IMR-90 (cell line): ENCODE results near the gene VPS4B. TPM values are rescaled to one million over a fixed set of nuclear protein-coding genes. Genes with fewer than 3 reads are reported as not detected.

Source experiments
- ATAC-seq: fragments of 200-7000 bp; cut with Tn5 transposase; 2 replicates; pipeline ENCODE4 v1.9.1; 2020; ENCODE audit warnings: low read depth, mild to moderate bottlenecking, moderate library complexity
- Bru-seq: library from RNA; stranded (reverse); fragments of 400-500 nt; gene quantifications from one replicate; lab custom pipeline; 2021; lab: Mats Ljungman, UMichigan
- BruChase-seq, 2 experiments: library from RNA; stranded (reverse); fragments of 400-500 nt; gene quantifications; one replicate each; lab custom pipeline; 2021; lab: Mats Ljungman, UMichigan
- BruUV-seq: library from RNA; stranded (reverse); fragments of 400-500 nt; replicated peaks from 2 replicates; lab custom pipeline; 2021; lab: Mats Ljungman, UMichigan
- CTCF ChIA-PET: fragments of 300-600 bp; formaldehyde crosslinking; extraction: SDS; loops from one replicate; lab custom pipeline; 2021; ENCODE audit warnings: antibody characterized with exemption; lab: Yijun Ruan, JAX
- POLR2A ChIA-PET: fragments of 300-600 bp; sonication (Branson Sonifier 250); formaldehyde crosslinking; loops from one replicate; lab custom pipeline; 2022; ENCODE audit warnings: antibody characterized with exemption; ENCODE audit not compliant: unreplicated experiment; lab: Charles Lee
- DNase-seq: peaks from one replicate; pipeline ENCODE4 v3.0.0; 2013
- H2AFZ ChIP-seq: replicated peaks from 2 replicates; pipeline ENCODE3; 2013; ENCODE audit warnings: low read length, mild to moderate bottlenecking; ENCODE audit not compliant: poor library complexity
- H2AK5ac ChIP-seq: 2 replicates; pipeline ENCODE4 v1.6.1; 2013; ENCODE audit warnings: low read depth, low read length, inconsistent platforms
- H2AK9ac ChIP-seq: replicated peaks from 2 replicates; pipeline ENCODE3; 2013; ENCODE audit warnings: mild to moderate bottlenecking, low read depth, low read length, moderate library complexity; ENCODE audit not compliant: poor library complexity
- H2BK120ac ChIP-seq: 2 replicates; pipeline ENCODE4 v1.6.1; 2013; ENCODE audit warnings: low read depth, low read length, inconsistent platforms
- H2BK15ac ChIP-seq: 3 replicates; pipeline ENCODE4 v1.6.1; 2013; ENCODE audit warnings: low read depth, low read length, inconsistent platforms
- H2BK20ac ChIP-seq: 2 replicates; pipeline ENCODE4 v1.6.1; 2013; ENCODE audit warnings: low read depth, mild to moderate bottlenecking, inconsistent platforms, low read length, moderate library complexity
- H2BK5ac ChIP-seq: 2 replicates; pipeline ENCODE4 v1.6.1; 2013; ENCODE audit warnings: mild to moderate bottlenecking, low read depth, low read length, inconsistent platforms; ENCODE audit not compliant: poor library complexity, severe bottlenecking
- H3K14ac ChIP-seq: replicated peaks from 2 replicates; pipeline ENCODE4 v1.6.1; 2013; ENCODE audit warnings: low read depth, low read length, inconsistent platforms
- H3K18ac ChIP-seq: 2 replicates; pipeline ENCODE4 v1.6.1; 2013; ENCODE audit warnings: low read depth, low read length, control low read depth
- H3K23ac ChIP-seq: 2 replicates; pipeline ENCODE4 v1.6.1; 2013; ENCODE audit warnings: low read depth, low read length, inconsistent platforms
- H3K27ac ChIP-seq: 2 replicates; pipeline ENCODE4 v1.5.1; 2013; ENCODE audit warnings: mild to moderate bottlenecking, control low read depth, low read length; ENCODE audit not compliant: insufficient read depth
- H3K27me3 ChIP-seq: 2 replicates; pipeline ENCODE4 v1.6.1; 2013; ENCODE audit warnings: low read length; ENCODE audit not compliant: control insufficient read depth, insufficient read depth
- H3K36me3 ChIP-seq: 2 replicates; pipeline ENCODE4 v1.6.1; 2013; ENCODE audit warnings: low read length, mixed read lengths; ENCODE audit not compliant: control insufficient read depth, insufficient read depth
- H3K4ac ChIP-seq: 2 replicates; pipeline ENCODE4 v1.6.1; 2013; ENCODE audit warnings: low read depth, low read length, inconsistent platforms
- H3K4me1 ChIP-seq: 2 replicates; pipeline ENCODE4 v1.6.1; 2013; ENCODE audit warnings: low read length, mixed read lengths; ENCODE audit not compliant: control insufficient read depth, insufficient read depth
- H3K4me2 ChIP-seq: 2 replicates; pipeline ENCODE4 v1.6.1; 2013; ENCODE audit warnings: low read depth, mild to moderate bottlenecking, control low read depth, low read length, moderate library complexity
- H3K4me3 ChIP-seq: 2 replicates; pipeline ENCODE4 v1.5.1; 2013; ENCODE audit warnings: low read depth, mild to moderate bottlenecking, control low read depth, low read length, moderate library complexity; ENCODE audit not compliant: insufficient read depth
- H3K56ac ChIP-seq: 2 replicates; pipeline ENCODE4 v1.6.1; 2013; ENCODE audit warnings: low read length, inconsistent platforms; ENCODE audit not compliant: insufficient read depth; ENCODE audit errors: extremely low read depth
- H3K79me1 ChIP-seq, 2 experiments: 2 replicates each; pipeline ENCODE4 v1.6.1; 2013; ENCODE audit warnings: low read length in 2 of 2, inconsistent platforms in 1 of 2, low read depth in 1 of 2
- H3K9ac ChIP-seq: 2 replicates; pipeline ENCODE4 v1.6.1; 2013; ENCODE audit warnings: low read depth, low read length, control low read depth
- H3K9me1 ChIP-seq: 2 replicates; pipeline ENCODE4 v1.6.1; 2013; ENCODE audit warnings: low read length, inconsistent platforms; ENCODE audit not compliant: insufficient read depth
- H3K9me3 ChIP-seq: 2 replicates; pipeline ENCODE4 v1.6.1; 2013; ENCODE audit warnings: low read length; ENCODE audit not compliant: control insufficient read depth, insufficient read depth
- H4K20me1 ChIP-seq: 2 replicates; pipeline ENCODE4 v1.6.1; 2013; ENCODE audit warnings: low read length, inconsistent platforms; ENCODE audit not compliant: insufficient read depth
- H4K5ac ChIP-seq: 2 replicates; pipeline ENCODE4 v1.6.1; 2013; ENCODE audit warnings: mild to moderate bottlenecking, low read depth, low read length, control low read depth
- H4K8ac ChIP-seq, 2 experiments: 2 replicates each; pipeline ENCODE4 v1.6.1; 2013; ENCODE audit warnings: low read depth in 2 of 2, low read length in 2 of 2, control low read depth in 1 of 2, inconsistent platforms in 1 of 2
- H4K91ac ChIP-seq: 2 replicates; pipeline ENCODE4 v1.6.1; 2013; ENCODE audit warnings: low read depth, low read length, inconsistent platforms; ENCODE audit not compliant: insufficient read depth
- BHLHE40 ChIP-seq: fragments of 150-350 bp; IDR thresholded peaks from 2 replicates; pipeline ENCODE4 v1.6.1; 2016; ENCODE audit warnings: mild to moderate bottlenecking, low read depth, low read length
- CEBPB ChIP-seq: IDR thresholded peaks from 2 replicates; pipeline ENCODE4 v1.6.1; 2012; ENCODE audit warnings: low read depth, low read length, improper control_type of control experiment
- CHD1 ChIP-seq: IDR thresholded peaks from 2 replicates; pipeline ENCODE4 v1.6.1; 2012; ENCODE audit warnings: low read depth, low read length, improper control_type of control experiment
- FOS ChIP-seq: fragments of 150-350 bp; IDR thresholded peaks from 2 replicates; pipeline ENCODE4 v1.6.1; 2016; ENCODE audit warnings: low read depth, low read length
- MAFK ChIP-seq: IDR thresholded peaks from 2 replicates; pipeline ENCODE4 v1.6.1; 2012; ENCODE audit warnings: low read depth, low read length, improper control_type of control experiment
- MAZ ChIP-seq: IDR thresholded peaks from 2 replicates; pipeline ENCODE4 v1.6.1; 2012; ENCODE audit warnings: low read depth, mild to moderate bottlenecking, low read length, improper control_type of control experiment, moderate library complexity, borderline replicate concordance
- MXI1 ChIP-seq: IDR thresholded peaks from 2 replicates; pipeline ENCODE4 v1.6.1; 2012; ENCODE audit warnings: low read depth, mild to moderate bottlenecking, low read length, moderate library complexity, borderline replicate concordance
- NFE2L2 ChIP-seq: fragments of 150-350 bp; IDR thresholded peaks from 2 replicates; pipeline ENCODE4 v1.6.1; 2016; ENCODE audit warnings: low read depth, mild to moderate bottlenecking, low read length
- POLR2A ChIP-seq: IDR thresholded peaks from 2 replicates; pipeline ENCODE4 v1.6.1; 2012; ENCODE audit warnings: mild to moderate bottlenecking, low read depth, low read length
- RFX5 ChIP-seq: IDR thresholded peaks from 2 replicates; pipeline ENCODE4 v1.8.0; 2012; ENCODE audit warnings: low read depth, mild to moderate bottlenecking, low read length, moderate library complexity
- SMC3 ChIP-seq: fragments of 150-350 bp; IDR thresholded peaks from 2 replicates; pipeline ENCODE4 v1.6.1; 2016; ENCODE audit warnings: low read depth, mild to moderate bottlenecking, antibody characterized with exemption, low read length, moderate library complexity
- USF2 ChIP-seq: fragments of 150-350 bp; IDR thresholded peaks from 2 replicates; pipeline ENCODE4 v1.6.1; 2017; ENCODE audit warnings: mild to moderate bottlenecking, antibody characterized with exemption, low read length, low read depth
- WGBS, 2 experiments: methylation state at CpG; one replicate each; pipeline versions ENCODE4 v1.1.5 to v1.1.7; 2013; ENCODE audit warnings: missing lambda C conversion rate in 2 of 2; ENCODE audit not compliant: insufficient read length in 1 of 2; ENCODE audit errors: extremely low coverage in 2 of 2; 5-methylcytosine and 5-hydroxymethylcytosine counted together
- dilution Hi-C: fragments of 300-500 bp; cut with HindIII; formaldehyde crosslinking; loops from one replicate; pipeline ENCODE4 v1.14.3; 2018; ENCODE audit warnings: low sequenced_read_pairs; ENCODE audit not compliant: unreplicated experiment
- in situ Hi-C: fragments of 300-500 bp; cut with MboI; formaldehyde crosslinking; loops from 3 replicates; pipeline ENCODE4 v1.14.3; 2019; ENCODE audit warnings: low sequenced_read_pairs, inconsistent platforms, mixed read lengths
- intact Hi-C: fragments of 100-400 bp; cut with micrococcal nuclease; formaldehyde crosslinking; loops from 2 replicates; pipeline ENCODE4 v1.10.0; 2022
- long read RNA-seq: library from polyadenylated mRNA; unstranded; transcript quantifications from one replicate; pipeline ENCODE4 v2.0.0, GENCODE V29; 2021; ENCODE audit not compliant: unreplicated experiment
- polyA plus RNA-seq, 3 experiments: library from polyadenylated mRNA; depleted of rRNA; stranded (reverse); fragments of >200 nt; gene quantifications; 2 replicates each; pipeline ENCODE4 v1.2.3, GENCODE V29; 2012; ENCODE audit warnings: low replicate concordance in 1 of 3
- total RNA-seq: library from RNA; depleted of rRNA; stranded (reverse); fragments of >200 nt; gene quantifications from 2 replicates; pipeline ENCODE4 v1.2.3, GENCODE V29; 2012; rRNA removed
- TF ChIP-seq, protein P1 (sequence below): conservative IDR thresholded peaks from 2 replicates; pipeline ENCODE4 v1.5.1; 2012; ENCODE audit warnings: mild to moderate bottlenecking, low read depth, low read length, improper control_type of control experiment

VPS4B gene
- total RNA-seq (31.5 and 41.1 TPM in 2 replicates), polyA plus RNA-seq (2012; rRNA removed) (14.3 and 16.2 TPM in 2 replicates), Bru-seq, nascent RNA (percentile 89 among the genes with signal in this experiment), BruChase-seq, experiment 1, labeled RNA remaining after a 6-hour chase (percentile 82 among the genes with signal in this experiment), BruChase-seq, experiment 2, labeled RNA remaining after a 2-hour chase (percentile 88 among the genes with signal in this experiment)
- polyA plus RNA-seq (2012; cell fraction: cytosol; rRNA removed), result 3.5 and 5.8 TPM in 2 replicates
- polyA plus RNA-seq (2012; cell fraction: nucleus; rRNA removed; ENCODE audit: low replicate concordance), result 3.2 and 8.5 TPM in 2 replicates
- long read RNA-seq, transcript VPS4B-201 (11 exons, 3,324 nt), result major isoform, 92 of 100 reads
- long read RNA-seq, partial matches to known transcripts, result 4 of 100 reads
- long read RNA-seq, other reads (novel, unspliced or antisense), result 4 of 100 reads

DNA sequence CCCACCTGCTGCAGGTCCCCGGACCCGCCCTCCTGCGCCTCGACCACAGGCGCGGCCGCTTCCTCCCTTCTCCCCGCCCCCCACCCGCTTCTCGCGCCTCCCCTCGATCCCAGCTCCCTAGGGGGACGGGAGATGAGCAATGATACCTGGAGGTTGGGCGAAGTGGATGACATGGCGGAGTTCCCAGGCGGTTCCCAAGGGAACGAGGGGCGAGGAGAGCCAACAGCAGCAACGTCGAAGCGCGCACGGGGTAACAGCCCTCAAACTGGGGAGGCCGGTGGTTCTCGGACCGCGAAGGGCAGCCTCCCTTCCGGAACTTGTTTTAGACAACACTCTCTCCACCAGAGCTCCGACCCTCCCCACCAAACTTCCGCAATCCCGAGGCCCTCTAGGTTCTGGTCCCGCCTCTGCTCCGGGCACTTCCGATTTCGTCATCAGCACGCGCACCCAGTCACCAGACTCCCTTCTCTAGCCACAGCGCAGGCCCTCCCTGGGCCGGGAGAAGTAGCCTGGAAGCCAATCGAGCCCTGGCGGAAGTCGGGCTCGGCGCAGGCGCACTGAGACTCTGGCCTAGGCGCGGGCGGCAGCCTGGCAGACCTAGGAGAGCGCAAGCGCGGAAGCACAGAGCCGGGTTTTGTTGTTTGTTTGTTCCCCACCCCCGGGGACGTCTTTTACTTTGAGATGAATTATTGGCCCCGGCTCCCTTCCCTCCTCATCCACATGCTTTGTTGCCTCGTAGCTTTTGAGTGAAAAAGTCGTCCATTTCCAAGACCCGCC, at the start of gene VPS4B:
VPS4B (minus strand) TSS at position 390 of the 777 bp plus-strand sequence; CDS start at position 173, 217 bp downstream.
- H4K8ac ChIP-seq, result peak within 1 kb of the TSS; percentile 98
- ATAC-seq (peak; percentile 98), DNase-seq (peak; percentile 99)
- TF ChIP-seq POLR2A, result peak; percentile 93
- TF ChIP-seq MXI1, result 0 out of 2 replicates have a peak, but pooled peaks have one; percentile 19
- TF ChIP-seq USF2, result peak; percentile 72
- no peak for TF ChIP-seq MAFK
- TF ChIP-seq FOS, result peak; percentile 22; the same call in 1 of the 2 replicates
- TF ChIP-seq MAZ, result peak; percentile 92
- peak; percentile 90 for TF ChIP-seq BHLHE40
- TF ChIP-seq CHD1, result no peak
- TF ChIP-seq RFX5, result no peak
- TF ChIP-seq CEBPB, result peak; percentile 96
- TF ChIP-seq NFE2L2, result no peak
- TF ChIP-seq, protein P1, sequence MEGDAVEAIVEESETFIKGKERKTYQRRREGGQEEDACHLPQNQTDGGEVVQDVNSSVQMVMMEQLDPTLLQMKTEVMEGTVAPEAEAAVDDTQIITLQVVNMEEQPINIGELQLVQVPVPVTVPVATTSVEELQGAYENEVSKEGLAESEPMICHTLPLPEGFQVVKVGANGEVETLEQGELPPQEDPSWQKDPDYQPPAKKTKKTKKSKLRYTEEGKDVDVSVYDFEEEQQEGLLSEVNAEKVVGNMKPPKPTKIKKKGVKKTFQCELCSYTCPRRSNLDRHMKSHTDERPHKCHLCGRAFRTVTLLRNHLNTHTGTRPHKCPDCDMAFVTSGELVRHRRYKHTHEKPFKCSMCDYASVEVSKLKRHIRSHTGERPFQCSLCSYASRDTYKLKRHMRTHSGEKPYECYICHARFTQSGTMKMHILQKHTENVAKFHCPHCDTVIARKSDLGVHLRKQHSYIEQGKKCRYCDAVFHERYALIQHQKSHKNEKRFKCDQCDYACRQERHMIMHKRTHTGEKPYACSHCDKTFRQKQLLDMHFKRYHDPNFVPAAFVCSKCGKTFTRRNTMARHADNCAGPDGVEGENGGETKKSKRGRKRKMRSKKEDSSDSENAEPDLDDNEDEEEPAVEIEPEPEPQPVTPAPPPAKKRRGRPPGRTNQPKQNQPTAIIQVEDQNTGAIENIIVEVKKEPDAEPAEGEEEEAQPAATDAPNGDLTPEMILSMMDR, result no peak
- TF ChIP-seq SMC3, result no peak
- H3K4me3 ChIP-seq, result peak within 1 kb of the TSS; percentile 78
- BruUV-seq, result no TSS peak
- H3K27ac ChIP-seq, result peak within 1 kb of the TSS; percentile 90
- peaks cover 8 to 33% of the 10 kb centered on the region in 2 experiments for H3K79me1 ChIP-seq
- H3K4me2 ChIP-seq, result peak within 1 kb of the TSS; percentile 97
- H2BK5ac ChIP-seq, result peak within 1 kb of the TSS; percentile 77
- H2AK9ac ChIP-seq, result peak within 1 kb of the TSS; percentile 95
- peak within 1 kb of the TSS; percentile 86 for H3K56ac ChIP-seq
- peak within 1 kb of the TSS; percentile 95 for H3K4ac ChIP-seq
- no peaks in the 10 kb centered on the region for H3K4me1 ChIP-seq
- H2AFZ ChIP-seq, result peak within 1 kb of the TSS; percentile 94
- CTCF ChIA-PET, result interaction anchor here (0.6 kb wide), 1 partner anchor 65 kb away, joined by 3 read pairs; no protein-coding TSS in a partner anchor
- in situ Hi-C loops, result no loop called here
- H3K9me3 ChIP-seq, result no peaks in the 10 kb centered on the region
- peak within 1 kb of the TSS; percentile 89 for H3K14ac ChIP-seq
- no peaks in the 10 kb centered on the region for H3K27me3 ChIP-seq
- peak within 1 kb of the TSS; percentile 80 for H2AK5ac ChIP-seq
- intact Hi-C loops, result loop anchor here (1.0 kb wide), 2 partner anchors 55 to 86 kb away; partner anchors contain the start of gene KDSR
- H3K9me1 ChIP-seq, result peaks cover 5% of the 10 kb centered on the region
- peak within 1 kb of the TSS; percentile 88 for H3K9ac ChIP-seq
- H4K5ac ChIP-seq, result peak within 1 kb of the TSS; percentile 92
- dilution Hi-C loops, result no loop called here
- H3K23ac ChIP-seq, result peak within 1 kb of the TSS; percentile 92
- WGBS, 2 experiments, result 1% methylated on average over 13 of the region's 58 CpGs; no CpG with 5 or more reads in 1 of the 2 experiments
- H3K18ac ChIP-seq, result peak within 1 kb of the TSS; percentile 68
- H2BK120ac ChIP-seq, result peak within 1 kb of the TSS; percentile 58
- POLR2A ChIA-PET, result interaction anchor here (0.6 kb wide), 3 partner anchors 14 to 121 kb away, joined by 4 to 5 read pairs (median 4); no protein-coding TSS in a partner anchor
- H2BK15ac ChIP-seq, result peak within 1 kb of the TSS; percentile 35; the same call in 1 of the 3 replicates
- H2BK20ac ChIP-seq, result no peak within 1 kb of the TSS
- H4K20me1 ChIP-seq, result peaks cover 16% of the 10 kb centered on the region; the same call in 1 of the 2 replicates
- peaks cover 3% of the 10 kb centered on the region for H3K36me3 ChIP-seq
- H4K91ac ChIP-seq, result peak within 1 kb of the TSS; percentile 89
